Measurements from ENCODE around the gene NFIA.

NFIA gene

GRCh38 chr1:61081144-61081685 is 1.1 kb upstream of the NFIA start:
- DNase-seq (ENCODE audit: low read depth, low spot score), result no peak
- peak overlapping the region; percentile 79 for H3K4me3 ChIP-seq (ENCODE audit: low read length)

DNA sequence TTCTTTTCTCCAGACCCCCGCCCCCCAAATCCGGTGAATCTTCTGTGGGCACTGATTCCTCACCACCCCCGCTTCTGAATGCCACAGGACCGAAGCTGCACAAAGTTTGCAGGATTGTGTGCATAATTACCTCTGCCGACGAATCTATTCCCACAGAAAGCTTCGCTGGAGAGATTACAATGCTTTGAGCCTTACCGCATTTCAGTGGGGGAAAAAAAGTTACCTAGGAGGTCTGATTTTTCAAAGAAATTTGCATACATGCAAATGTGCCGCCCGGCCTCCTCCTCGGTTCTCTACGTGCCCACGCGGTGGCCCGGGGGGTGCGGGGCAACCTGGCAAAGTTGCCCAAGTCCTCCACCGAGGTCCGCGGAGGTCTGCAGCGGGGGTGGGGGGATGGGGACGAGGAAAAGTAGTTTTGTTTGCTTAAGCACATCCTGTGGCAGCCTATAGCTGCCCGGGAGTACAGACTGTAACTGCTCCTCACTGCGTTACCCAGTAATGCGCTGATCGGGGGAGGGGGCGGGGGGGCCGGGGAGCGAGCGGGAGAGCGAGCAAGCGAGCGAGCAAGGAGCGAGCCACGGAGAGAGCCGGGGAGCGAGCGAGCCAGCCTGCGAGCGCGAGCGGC is 563 bp upstream of the NFIA start:
- peak overlapping the region; percentile 79 for H3K4me3 ChIP-seq (ENCODE audit: low read length)
- DNase-seq (ENCODE audit: low read depth, low spot score), result peak; percentile 65

DNA sequence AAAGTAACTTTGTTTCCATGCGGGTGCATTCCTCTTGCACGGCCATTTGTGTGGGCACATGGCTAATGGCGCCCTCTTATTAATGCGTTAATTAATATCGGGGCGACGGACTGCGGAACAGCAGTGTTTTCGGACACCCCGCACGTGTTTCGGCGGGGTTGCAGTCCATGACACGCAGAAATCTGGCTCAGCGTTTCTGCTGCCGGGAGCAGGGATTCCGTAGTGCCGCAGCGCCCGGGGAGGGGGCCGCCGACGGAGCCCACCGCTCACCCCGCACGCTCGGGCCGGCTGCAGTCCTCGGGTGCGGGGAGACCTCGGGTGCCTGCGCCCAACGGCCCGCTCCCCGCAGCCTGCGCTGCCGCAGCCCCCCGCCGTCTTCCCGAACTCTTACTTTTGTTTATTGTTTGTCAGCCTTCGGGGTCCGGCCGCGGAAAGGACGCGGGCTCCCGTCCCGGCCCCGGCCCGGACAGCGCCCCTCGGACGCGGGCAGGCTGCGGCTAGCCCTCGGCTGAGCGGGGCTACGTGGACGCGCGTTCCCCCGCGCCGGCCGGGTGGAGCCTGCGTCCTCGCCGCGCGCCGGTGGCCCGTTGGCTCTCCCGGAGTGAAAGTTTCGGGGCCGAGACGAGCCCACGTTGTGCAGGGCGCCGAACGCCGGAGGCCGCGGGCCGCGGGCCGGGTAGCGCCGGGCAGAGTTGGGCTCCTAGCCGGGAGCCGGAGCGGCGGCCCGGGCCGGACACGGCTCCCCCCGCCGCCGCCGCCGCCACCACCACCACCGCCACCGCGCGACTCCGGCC is 849 bp downstream of the NFIA start:
- H3K4me3 ChIP-seq (ENCODE audit: low read length), result peak overlapping the region; percentile 79

GRCh38 chr1:61083807-61084440 is 1.6 kb downstream of the NFIA start:
- no peak for DNase-seq (ENCODE audit: low read depth, low spot score)
- H3K4me3 ChIP-seq (ENCODE audit: low read length), result no peak overlapping the region

More for the DNA sequence above, 849 bp downstream of the NFIA start:
- DNase-seq (ENCODE audit: low read depth, low spot score), result no peak

DNA sequence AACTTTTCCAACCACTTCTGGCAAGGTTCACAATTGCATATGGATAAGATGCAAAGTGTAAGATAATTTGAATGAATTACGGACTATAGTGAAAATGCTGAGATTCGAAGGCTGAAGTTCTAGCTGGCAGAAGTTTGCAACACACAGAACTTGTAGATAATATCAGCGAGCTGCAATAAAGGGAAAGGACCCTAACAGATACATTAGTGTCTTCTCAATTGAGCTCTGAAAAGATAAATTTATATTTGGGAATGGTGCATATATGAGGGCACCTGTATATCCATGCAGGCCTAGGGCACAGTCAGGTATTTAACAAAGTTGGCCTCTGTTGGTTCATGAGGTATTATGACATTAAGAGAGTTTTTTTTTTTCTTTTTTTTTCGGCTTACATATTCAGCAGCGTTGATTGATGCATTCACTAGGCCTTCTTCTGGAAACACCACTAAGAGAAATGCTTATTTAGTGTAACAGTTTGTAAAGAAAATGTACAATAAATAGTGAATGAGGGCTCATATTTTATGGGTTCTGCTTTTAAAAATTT is 2.2 kb downstream of the NFIA start:
- DNase-seq (ENCODE audit: low read depth, low spot score), result no peak
- H3K4me3 ChIP-seq (ENCODE audit: low read length), result no peak overlapping the region

GRCh38 chr1:61085206-61085982 is 3.0 kb downstream of the NFIA start:
- no peak for DNase-seq (ENCODE audit: low read depth, low spot score)
- H3K4me3 ChIP-seq (ENCODE audit: low read length), result no peak overlapping the region

DNA sequence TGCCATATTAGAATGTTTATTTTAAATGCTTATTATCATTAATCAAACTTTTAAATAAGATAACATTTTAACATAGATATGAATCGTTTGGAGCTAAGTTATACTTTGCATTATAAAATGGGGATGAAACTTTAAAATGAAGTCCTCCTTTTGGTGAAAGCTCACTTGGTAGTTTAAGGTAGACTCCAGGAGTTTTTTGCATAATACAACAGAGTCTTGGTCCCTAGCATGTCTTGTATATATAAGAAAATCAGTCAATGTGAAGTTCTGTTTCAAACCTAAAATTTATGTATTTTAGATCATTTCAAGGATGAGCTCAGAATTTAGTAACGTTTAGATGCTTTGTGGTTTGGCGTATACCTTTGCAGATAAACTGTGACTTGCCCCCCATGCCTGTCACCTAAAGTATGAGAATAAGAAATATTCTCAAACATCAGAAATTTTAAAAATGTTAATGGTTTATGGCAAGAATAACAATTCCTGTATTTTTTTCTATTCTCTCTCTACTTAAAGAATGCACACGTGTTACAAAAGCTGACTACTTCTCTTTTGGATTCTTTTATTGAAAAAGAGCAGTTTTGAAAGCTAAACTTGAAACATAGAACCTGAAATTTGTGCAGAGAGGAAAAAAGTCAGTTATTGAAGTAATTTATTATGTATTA is 3.8 kb downstream of the NFIA start:
- H3K4me3 ChIP-seq (ENCODE audit: low read length), result no peak overlapping the region
- DNase-seq (ENCODE audit: low read depth, low spot score), result no peak

DNA sequence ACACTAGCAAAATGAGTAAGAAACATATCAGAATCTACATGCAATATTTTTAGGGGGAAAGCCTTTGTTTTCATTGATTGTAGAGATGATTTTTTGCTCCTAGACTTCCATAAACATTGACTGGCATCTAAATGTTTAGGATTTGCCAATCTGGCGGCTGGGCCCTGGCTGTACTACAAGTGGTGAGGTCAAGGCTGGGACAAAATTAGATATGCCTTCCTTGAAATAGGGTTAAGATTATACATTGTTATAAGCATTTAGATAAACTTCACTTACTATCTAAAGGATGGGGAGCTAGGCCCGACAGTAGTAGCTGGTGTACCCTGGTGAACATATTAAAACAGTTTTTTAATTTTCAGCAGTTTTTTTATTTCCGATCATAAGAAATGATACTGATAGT is 5.2 kb downstream of the NFIA start:
- no peak overlapping the region for H3K4me3 ChIP-seq (ENCODE audit: low read length)
- DNase-seq (ENCODE audit: low read depth, low spot score), result no peak

GRCh38 chr1:61088163-61088974 is 6.0 kb downstream of the NFIA start:
- no peak overlapping the region for H3K4me3 ChIP-seq (ENCODE audit: low read length)
- DNase-seq (ENCODE audit: low read depth, low spot score), result no peak

DNA sequence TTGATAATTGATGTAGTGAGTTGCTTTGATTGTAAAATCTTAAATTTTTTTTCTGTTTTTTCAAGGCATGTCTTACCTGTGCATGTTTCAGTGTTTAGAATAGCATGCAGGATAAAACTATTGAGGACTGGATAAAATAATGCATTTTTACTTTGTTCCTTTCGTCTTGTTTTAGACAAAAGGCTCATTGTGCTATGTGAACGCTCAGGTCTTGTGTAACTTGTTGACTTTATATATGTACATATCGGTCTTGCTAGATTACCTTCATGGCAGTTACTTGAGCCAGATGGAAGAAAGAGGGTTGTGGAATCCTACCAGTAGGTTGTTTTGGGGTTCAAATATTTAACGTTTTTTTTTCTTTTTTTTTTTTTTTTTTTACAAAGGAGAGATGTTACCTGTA is 7.0 kb downstream of the NFIA start:
- DNase-seq (ENCODE audit: low read depth, low spot score), result no peak
- no peak overlapping the region for H3K4me3 ChIP-seq (ENCODE audit: low read length)

- no peak overlapping the region for H3K4me3 ChIP-seq (ENCODE audit: low read length)
- no peak for DNase-seq (ENCODE audit: low read depth, low spot score)
These were observed 7.4 kb downstream of the NFIA start for GRCh38 chr1:61089741-61090140.

- no peak for DNase-seq (ENCODE audit: low read depth, low spot score)
- no peak overlapping the region for H3K4me3 ChIP-seq (ENCODE audit: low read length)
These were observed 8.3 kb downstream of the NFIA start for GRCh38 chr1:61090546-61091202.

DNA sequence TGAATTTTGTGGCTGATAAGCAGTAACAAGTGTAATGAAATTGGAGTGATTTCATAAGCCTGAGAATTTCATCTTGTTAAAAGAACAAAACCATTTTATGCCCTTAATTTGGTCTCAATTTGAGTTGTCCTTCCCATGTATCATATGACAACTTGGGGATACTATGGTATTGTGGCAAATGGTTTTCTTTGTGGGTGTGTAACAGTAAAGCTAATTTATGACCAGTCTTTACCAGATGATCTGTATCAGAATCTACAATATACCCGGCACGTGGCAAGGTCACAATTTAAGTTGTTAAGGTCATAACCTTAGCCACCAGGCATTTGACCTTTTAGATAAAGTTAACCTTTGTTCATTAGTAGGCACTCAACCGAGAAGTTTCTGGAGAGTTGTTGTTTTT is 9.1 kb downstream of the NFIA start:
- DNase-seq (ENCODE audit: low read depth, low spot score), result no peak
- H3K4me3 ChIP-seq (ENCODE audit: low read length), result no peak overlapping the region

GRCh38 chr1:61092642-61093041 is 10.3 kb downstream of the NFIA start:
- no peak for DNase-seq (ENCODE audit: low read depth, low spot score)
- H3K4me3 ChIP-seq (ENCODE audit: low read length), result no peak overlapping the region

- H3K4me3 ChIP-seq (ENCODE audit: low read length), result no peak overlapping the region
- no peak for DNase-seq (ENCODE audit: low read depth, low spot score)
These were observed 11.3 kb downstream of the NFIA start for GRCh38 chr1:61093525-61094137.

DNA sequence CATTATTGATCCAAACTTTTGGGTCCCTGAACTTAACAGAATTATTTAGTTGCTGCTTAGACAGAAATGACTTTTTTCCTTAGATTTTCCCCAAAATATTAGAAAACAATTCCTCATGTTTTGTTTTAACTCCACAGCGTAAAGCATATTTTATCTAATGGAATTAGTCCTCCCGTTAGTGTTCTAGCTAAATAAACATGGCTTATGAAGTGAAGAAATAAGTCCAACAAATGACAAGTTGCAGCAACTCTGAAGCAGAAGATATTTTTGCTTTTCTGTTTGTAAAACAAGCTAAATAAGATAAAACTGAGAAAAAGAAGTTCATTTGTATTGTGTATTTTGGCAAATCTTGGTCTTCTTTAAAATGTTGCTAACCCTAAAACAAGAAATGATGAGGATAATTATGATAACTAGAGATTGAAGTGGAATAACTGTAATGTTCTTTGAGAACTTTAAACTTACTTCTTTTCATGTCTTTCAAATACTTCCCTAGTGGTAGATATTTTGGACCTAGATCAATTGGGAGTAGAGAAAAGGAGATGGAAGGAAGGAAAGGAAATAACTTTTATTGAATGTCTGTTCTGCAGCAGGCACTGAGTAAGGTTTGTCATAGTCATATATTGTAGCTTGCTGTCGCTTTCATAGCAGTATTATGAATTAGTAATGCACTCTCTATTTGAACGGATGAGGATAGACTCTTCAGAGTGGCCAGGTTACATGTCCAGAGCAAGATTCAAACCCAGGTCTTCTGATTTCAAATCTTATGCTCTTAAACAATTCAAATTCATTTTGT is 12.5 kb downstream of the NFIA start:
- no peak for DNase-seq (ENCODE audit: low read depth, low spot score)

More for the DNA sequence above, 12.5 kb downstream of the NFIA start:
- H3K4me3 ChIP-seq (ENCODE audit: low read length), result no peak overlapping the region
